Occipital lobe (tissue), 2 donors: Measurements from ENCODE around the gene XYLB. TPM values are rescaled to one million over a fixed set of nuclear protein-coding genes. Genes with fewer than 3 reads are reported as not detected.
"Not testable (repeated sequence)": the region's sequence is repeated elsewhere in the genome, so short reads cannot be mapped to it uniquely, and the experiment has no call there.

ENCODE experiments used
- DNase-seq: peaks from one replicate; lab custom pipeline; 2025; lab: John Stamatoyannopoulos, UW
- total RNA-seq: library from RNA; depleted of rRNA; stranded (reverse); fragments of >200 nt; gene quantifications from one replicate; pipeline ENCODE4 v1.2.3, GENCODE V29; 2014

Gene XYLB
- total RNA-seq: 7.3 TPM

DNA sequence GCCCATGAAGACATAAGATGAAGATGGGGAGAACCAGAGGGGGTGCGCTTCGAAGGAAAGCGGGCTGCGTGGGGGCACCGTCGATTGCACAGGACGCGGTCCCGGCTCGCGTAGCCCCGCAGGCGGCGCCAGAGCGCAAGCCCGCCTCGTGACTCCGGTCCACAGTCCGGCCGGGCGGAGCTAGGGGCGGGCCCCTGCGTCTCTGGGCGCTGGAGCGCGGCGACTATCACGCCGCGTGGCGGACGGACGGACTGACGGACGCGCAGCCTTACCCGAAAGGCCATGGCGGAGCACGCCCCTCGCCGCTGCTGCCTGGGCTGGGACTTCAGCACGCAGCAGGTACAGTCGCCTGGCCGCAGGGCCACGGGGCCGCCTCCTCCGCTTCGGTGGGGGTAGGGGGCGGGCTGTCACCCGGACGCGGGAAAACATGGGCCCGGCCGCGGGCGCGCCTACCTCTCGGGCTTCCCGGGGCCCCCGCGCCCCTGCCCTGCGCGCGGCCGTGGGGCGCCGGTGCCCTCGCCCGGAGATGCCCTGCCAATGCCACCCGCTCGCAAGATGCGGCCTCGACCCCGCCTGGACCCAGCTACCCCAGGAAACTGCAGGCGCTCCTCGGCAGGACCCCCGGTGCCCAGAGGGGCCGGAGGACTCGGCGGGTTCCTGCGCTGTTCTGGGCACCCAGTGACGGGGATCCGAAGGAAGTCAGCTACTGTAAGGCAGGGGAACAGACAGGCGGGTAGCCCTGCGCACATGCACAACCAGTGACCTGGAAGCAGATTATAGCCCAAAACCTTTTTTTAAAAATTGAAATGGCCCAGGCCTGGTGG is at the start of gene XYLB:
TSS of gene XYLB (plus strand) at position 199 of the 824 bp plus-strand sequence. CDS start at position 283, 84 bp downstream.
- DNase-seq: peak; percentile 62

GRCh38 chr3:38297053-38297452 is 49.5 kb upstream of the XYLB start:
- DNase-seq: not testable (repeated sequence)

GRCh38 chr3:38297537-38297936 is 49.0 kb upstream of the XYLB start:
- no peak for DNase-seq

DNA sequence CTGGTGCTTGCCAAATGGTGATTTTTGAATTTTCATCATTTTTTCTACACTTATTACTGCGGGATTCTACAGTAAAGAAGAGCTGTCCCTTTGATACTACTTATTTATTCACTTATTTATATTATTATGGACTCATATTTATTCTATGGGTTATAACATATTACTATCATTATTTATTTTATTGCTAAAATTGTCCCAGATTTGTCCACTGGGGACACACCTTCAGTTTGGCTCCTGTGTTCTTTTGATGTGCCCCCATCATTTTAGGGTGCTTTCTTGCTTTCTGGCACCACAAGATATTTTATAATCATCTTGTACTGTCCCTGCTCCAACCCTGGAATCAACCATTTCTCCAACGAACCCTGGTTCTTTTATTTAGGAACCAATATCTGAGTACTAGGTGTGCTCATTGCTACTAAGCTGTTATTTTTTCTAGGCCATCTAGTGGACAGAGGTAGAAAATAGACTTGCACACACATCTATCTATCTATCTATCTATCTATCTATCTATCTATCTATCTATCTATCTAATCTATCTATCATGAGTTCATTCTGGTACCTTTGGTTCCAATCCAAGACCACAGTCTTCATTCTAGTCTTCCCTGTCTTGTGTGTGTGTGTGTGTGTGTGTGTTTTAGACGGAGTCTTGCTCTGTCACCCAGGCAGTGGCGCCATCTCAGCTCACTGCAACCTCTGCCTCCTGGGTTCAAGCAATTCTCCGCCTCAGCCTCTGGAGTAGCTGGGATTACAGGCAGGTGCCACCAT is 48.5 kb upstream of the XYLB start:
- DNase-seq: no peak

DNA sequence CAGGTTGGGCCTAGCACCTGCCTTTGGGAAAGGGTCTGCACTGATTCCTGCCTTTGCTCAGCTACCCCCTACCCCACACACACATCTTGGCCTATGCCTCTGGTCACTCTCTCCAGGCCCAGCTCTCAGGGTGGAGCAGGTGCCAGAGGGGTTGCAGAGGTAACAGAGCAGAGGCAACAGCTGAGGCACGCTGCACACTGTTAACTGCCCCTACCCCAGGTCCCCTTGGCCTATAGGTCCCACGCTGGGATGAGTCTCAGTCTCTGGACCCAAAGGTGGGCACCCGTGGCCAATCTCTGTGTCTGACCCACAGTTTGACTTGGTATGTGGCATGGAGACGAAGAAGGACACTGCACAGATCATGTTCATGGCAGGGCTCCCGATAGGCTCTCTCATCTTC is 39.6 kb upstream of the XYLB start:
- DNase-seq: no peak

GRCh38 chr3:38307599-38307998 is 39.0 kb upstream of the XYLB start:
- DNase-seq: no peak

DNA sequence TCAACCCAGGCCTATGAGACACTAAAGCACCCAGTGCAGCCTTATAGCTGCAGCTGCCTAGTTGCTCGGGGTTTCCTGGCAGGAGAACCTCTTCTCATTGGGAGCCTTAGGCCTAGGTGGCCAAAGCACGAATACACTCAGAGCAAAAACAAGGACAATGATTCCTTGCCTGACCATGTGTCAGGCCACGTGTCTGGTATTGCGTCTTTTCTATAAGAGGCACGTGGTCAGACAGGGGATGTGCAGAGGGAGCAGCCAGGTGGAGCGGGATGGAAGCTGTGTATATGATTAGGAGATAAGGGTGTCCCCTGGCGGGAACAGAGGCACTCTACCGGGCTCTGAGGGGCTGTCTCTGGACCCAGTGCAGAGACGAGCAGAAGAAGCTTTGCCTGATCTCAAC is 38.1 kb upstream of the XYLB start:
- DNase-seq: no peak

GRCh38 chr3:38311476-38311875 is 35.1 kb upstream of the XYLB start:
- no peak for DNase-seq

DNA sequence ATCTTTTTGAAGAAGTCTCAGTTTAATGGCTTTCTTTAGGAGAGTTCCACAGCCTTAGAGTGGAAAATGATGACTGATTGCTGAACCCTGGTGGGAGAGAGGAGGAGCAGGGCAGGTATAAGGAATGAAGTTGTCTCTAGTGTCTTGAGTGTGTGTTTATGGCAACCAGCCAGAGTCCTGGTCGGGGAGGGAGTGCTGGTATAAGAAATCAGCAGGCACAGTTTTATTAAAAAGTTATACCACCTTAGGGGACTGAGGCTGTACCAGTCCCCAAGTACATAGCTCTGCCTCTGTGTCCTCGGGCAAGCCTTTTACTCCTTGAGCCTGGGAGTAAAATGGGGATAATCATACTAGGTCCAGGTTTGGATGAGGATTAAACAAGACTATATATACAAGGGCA is 34.6 kb upstream of the XYLB start:
- DNase-seq: no peak

DNA sequence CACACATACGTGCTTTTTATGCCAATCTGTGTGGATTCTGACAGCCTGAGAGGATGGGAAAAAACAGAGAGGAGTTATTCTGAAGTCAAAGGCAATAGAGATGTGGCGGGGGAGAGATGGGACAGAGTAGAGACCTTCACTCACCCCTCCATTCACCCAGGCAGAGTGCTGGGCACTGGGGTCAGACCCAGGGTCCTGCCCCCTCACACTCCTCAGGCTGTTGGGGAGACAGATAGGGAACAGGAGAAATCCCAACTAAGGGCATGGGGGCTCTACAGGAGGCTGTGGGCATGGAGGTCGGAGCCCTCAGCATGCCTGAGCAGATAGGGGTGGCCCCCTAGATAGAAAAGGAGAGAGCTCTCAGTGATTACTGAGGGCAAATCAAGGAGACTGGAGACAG is 34.2 kb upstream of the XYLB start:
- no peak for DNase-seq

DNA sequence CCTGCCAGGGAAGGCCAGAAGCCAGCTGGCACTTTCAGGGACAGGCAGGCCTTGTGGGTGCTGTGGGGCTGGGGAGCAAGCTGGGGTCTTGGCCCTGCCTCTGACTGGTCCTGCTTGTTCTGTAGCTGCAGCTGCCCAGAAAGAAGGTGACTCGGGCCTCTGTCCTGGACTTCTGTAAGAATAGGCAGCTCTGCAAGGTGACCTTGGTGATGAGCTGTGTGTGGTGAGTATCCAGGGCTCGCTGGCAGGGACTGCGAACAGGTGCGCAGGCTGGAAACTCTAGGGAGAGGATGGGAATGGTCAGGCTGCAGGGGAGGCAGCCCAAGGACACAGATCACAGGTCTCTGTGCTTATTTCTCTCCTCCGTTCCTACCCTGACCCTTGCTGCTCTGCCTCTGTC is 33.3 kb upstream of the XYLB start:
- no peak for DNase-seq

- DNase-seq: no peak
Measured at GRCh38 chr3:38313695-38314094, 32.9 kb upstream of the XYLB start.

- no peak for DNase-seq
Measured at GRCh38 chr3:38314112-38314763, 32.3 kb upstream of the XYLB start.

DNA sequence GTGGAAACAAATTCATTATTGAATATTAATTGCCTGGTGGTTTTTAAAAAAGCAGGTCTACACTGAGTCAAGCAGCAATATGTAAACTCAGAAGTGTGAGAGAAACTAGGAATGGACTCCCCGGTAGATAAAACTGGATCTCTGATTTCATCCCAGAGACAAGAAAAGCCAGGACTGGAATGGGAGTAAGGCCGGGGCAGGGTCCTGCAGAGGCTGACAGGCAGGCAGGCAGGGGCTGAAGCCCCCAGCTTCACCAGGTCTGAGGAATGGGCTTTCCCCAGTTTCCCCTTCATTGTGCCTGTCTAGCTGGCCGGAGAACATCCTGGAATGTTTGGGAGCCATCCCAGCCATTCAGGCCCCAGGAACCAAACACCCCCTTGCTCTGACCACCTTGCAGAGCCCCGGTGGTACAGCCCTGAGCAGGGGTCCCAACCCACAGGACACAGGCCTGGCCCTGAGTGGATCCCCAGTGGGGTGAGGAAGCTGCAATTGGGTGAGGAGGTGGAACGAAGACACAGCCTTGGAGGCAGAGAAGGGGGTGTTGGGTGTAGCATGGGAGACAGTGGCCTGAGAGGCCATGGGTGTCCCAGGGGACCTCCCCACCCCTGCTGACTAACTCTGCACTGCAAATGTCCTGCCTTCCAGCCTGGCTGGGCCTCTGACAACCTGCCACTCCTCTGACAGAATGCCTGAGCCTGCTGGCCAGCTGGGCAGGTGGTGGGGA is 31.7 kb upstream of the XYLB start:
- DNase-seq: no peak

- no peak for DNase-seq
Measured at GRCh38 chr3:38315488-38316230, 30.9 kb upstream of the XYLB start.

- no peak for DNase-seq
Measured at GRCh38 chr3:38316356-38317191, 30.0 kb upstream of the XYLB start.

DNA sequence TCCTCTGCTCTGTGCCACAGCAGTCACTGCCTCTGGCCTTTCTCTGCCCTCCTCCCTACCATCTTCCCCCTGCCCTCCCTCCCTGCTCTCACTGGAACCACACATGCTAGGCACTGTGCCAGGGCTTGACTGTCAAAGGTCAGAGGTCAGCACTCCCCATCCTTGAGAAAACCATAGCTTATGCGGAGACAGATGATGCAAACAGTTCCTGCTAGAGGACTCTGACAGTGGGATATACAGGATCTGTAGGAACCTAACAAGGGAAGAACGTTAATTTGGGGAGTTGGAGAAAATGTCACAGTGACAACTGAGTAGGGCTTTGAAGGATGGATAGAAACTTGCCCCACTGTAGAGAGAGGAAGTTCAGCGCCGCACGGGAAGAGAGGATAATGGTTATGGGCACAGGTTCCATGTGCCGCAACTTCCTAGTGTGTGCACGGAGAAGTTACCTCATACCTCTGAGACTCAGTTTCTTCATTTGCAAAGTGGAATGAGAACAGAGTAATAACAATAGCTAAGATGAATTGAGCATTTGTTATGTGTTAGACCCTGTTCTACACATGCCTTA is 29.3 kb upstream of the XYLB start:
- DNase-seq: no peak

DNA sequence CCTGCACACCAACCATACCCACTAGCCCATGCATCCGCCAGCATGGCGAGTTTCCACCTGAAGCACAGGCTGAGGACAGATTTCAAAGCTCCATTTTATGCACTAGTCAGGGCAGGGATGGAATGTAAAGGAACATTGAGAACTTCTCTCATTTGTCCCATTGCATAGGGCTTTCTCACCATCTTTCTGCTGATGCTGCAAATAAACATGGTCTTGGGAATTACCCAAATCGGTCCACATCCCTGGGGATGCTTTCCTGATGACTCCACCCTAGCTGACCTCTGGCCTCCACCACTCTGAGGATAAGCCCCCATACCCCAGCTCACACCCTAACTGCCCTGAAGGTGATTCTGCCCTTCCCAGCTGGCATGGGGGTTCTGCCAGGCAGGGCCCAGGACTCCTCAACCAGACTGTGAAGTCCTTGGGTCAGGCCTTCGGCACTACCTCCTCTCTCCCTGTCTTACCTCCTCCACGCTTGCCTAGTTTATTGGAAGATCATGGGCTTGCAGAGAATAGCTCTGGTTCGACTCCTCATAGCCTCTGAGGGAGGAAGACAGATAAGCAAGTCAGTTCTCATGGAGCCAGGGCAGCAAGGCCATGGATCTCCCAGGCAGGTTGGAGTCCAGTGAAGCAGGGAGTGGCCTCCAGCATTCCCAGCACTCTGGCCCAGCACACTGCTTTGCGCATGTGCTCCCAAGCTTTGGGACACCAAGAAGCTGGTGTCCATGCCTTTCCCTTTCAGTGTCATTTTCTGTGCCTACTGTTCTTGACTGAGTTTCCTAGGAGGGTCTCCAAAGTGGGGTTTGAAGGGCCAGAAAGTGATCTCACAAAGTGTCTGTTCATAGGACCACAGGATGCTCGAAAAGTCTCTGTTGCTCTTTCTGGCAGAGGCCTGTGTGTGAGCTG is 27.6 kb upstream of the XYLB start:
- DNase-seq: no peak

DNA sequence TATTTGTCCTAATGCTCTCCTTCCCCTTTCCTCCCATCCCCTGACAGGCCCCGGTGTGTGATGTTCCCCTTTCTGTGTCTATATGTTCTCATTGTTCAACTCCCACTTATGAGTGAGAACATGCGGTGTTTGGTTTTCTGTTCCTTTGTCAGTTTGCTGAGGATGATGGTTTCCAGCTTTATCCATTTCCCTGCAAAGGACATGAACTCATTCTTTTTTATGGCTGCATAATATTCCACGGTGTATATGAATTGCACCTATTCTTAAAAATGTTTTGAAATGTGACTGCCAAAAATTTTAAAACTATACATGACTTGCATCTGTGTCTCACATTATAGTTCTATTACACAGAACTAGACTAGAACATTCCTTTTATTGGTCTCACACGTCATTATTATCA is 25.9 kb upstream of the XYLB start:
- not testable (repeated sequence) for DNase-seq
